Measurements from ENCODE around the gene CHRM4. TPM values are rescaled to one million over a fixed set of nuclear protein-coding genes. Genes with fewer than 3 reads are reported as not detected.

CHRM4 gene
- total RNA-seq, 1 donor from 2014 or later = 0.37 TPM

DNA sequence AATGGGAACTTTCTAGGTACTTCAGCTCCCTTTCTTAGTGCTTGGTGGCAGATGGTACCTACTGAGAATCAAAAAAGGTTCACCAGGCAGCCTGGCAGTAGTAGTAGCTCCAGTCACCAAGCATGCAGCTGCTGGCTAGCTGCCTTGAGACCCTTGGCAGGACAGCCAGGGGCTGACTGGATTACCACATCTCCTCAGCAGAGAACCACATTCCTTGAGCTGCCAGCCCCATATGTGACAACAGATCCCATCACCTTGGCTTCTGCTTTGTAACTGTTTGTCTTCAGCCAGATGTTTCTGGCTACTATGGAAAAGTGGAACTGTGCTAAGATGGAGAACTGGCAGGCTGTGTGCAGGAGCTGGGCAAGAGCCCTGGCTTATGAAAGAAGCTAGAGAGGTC lies 39.6 kb upstream of the CHRM4 start:
- Mint-ChIP-seq H3K4me3 (no peak overlapping the region), H3K36me3 (ENCODE audit: low read depth) (peaks cover 13% of the 10 kb centered on the region), H3K9me3 (no peaks in the 10 kb centered on the region), H3K27me3 (ENCODE audit: low read depth) (no peaks in the 10 kb centered on the region), H3K4me1 (peaks cover 2% of the 10 kb centered on the region), H3K27ac (ENCODE audit: unreplicated experiment) (no peak overlapping the region)
- TF ChIP-seq, protein P1, sequence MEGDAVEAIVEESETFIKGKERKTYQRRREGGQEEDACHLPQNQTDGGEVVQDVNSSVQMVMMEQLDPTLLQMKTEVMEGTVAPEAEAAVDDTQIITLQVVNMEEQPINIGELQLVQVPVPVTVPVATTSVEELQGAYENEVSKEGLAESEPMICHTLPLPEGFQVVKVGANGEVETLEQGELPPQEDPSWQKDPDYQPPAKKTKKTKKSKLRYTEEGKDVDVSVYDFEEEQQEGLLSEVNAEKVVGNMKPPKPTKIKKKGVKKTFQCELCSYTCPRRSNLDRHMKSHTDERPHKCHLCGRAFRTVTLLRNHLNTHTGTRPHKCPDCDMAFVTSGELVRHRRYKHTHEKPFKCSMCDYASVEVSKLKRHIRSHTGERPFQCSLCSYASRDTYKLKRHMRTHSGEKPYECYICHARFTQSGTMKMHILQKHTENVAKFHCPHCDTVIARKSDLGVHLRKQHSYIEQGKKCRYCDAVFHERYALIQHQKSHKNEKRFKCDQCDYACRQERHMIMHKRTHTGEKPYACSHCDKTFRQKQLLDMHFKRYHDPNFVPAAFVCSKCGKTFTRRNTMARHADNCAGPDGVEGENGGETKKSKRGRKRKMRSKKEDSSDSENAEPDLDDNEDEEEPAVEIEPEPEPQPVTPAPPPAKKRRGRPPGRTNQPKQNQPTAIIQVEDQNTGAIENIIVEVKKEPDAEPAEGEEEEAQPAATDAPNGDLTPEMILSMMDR (conservative IDR thresholded peaks at IDR 0.05) = no peak
- no peak for DNase-seq (ENCODE audit: low read depth, low spot score)

DNA sequence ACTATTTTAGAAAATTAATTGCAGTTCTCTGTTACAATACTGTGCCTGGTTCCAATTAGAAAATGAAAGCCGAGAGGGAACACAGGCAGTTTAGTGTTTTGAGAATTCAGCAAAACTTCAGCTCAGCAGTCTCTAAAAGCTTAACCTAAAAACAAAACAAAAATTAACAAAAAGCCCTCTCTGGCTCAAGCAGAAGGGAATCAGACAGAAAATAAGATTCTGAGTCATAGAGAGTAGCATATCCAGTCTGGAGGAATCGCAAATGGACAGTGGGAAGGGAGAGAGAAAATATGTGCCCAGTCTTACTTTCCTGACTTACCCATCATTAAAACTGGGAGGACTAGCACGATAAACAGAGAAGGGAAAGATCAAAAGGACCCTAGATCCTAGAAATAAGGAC lies 38.1 kb upstream of the CHRM4 start:
- H3K4me3 Mint-ChIP-seq = no peak overlapping the region
- TF ChIP-seq, protein P1 (conservative IDR thresholded peaks at IDR 0.05) = no peak
- no peaks in the 10 kb centered on the region for H3K9me3 Mint-ChIP-seq
- peaks cover 13% of the 10 kb centered on the region for H3K36me3 Mint-ChIP-seq (ENCODE audit: low read depth)
- no peak overlapping the region for H3K27ac Mint-ChIP-seq (ENCODE audit: unreplicated experiment)
- no peak for DNase-seq (ENCODE audit: low read depth, low spot score)
- no peaks in the 10 kb centered on the region for H3K4me1 Mint-ChIP-seq
- H3K27me3 Mint-ChIP-seq (ENCODE audit: low read depth) = no peaks in the 10 kb centered on the region

DNA sequence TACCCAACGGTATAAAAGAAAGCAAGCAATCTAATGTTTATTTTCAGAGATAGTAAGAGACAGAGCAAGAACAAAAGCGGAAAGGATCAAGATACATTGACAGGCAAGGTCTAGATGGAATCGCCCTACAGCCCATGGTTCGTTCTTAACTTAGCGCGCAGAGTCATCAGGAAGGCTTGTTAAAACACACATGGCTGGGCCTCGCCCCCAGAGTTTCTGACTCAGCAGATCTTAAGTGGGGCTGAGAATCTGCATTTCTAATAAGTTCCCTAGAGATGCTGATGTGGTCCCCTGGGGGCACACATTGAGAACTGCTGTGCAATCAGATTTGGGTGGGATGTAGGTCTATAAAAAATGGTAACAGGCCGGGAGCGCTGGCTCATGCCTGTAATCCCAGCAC lies 35.8 kb upstream of the CHRM4 start:
- TF ChIP-seq, protein P1 (conservative IDR thresholded peaks at IDR 0.05) = no peak
- Mint-ChIP-seq H3K4me1 (peaks cover 5% of the 10 kb centered on the region), H3K27me3 (ENCODE audit: low read depth) (no peaks in the 10 kb centered on the region), H3K9me3 (no peaks in the 10 kb centered on the region), H3K36me3 (ENCODE audit: low read depth) (peaks cover 12% of the 10 kb centered on the region), H3K4me3 (no peak overlapping the region), H3K27ac (ENCODE audit: unreplicated experiment) (no peak overlapping the region)
- DNase-seq (ENCODE audit: low read depth, low spot score) = no peak

DNA sequence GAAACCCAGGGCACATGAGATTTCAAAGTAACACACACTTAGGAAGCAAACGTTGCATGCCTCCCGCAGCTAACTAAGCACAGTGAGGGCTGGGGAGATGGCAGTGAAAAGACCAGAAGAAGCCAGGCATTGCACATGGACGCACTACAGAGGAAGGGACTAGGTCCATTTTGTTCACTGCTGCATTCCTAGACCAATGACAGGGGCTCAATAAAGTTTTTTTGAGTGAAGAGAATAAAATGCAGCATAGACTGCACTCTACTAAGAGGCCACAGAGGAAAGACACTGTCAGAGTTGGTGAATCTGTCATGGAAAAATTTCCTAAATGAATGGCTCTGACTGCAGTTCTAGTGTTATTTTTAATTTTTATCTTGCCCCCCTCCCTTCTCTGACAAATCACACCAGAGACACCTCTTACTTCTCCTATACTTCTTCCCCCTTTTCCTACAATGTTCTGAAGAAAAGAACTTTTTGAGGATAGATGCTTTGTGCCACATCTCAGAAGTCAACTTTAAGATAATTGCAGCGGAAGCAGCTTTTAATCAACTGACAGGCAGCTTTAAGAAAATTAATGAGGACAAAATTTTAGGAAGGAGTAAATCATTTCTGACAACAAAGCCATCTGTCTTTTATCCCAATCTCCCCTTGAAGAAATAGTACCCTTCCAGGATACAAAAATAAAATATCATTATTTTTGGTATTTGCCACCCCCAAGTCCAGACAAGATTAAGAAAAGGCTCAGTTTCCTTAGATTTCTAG lies 34.8 kb upstream of the CHRM4 start:
- Mint-ChIP-seq H3K27ac (ENCODE audit: unreplicated experiment) (peak overlapping the region; percentile 83), H3K27me3 (ENCODE audit: low read depth) (no peaks in the 10 kb centered on the region), H3K4me1 (peaks cover 5% of the 10 kb centered on the region), H3K9me3 (no peaks in the 10 kb centered on the region), H3K4me3 (no peak overlapping the region), H3K36me3 (ENCODE audit: low read depth) (peaks cover 13% of the 10 kb centered on the region)
- no peak for DNase-seq (ENCODE audit: low read depth, low spot score)
- TF ChIP-seq, protein P1 (conservative IDR thresholded peaks at IDR 0.05) = no peak

DNA sequence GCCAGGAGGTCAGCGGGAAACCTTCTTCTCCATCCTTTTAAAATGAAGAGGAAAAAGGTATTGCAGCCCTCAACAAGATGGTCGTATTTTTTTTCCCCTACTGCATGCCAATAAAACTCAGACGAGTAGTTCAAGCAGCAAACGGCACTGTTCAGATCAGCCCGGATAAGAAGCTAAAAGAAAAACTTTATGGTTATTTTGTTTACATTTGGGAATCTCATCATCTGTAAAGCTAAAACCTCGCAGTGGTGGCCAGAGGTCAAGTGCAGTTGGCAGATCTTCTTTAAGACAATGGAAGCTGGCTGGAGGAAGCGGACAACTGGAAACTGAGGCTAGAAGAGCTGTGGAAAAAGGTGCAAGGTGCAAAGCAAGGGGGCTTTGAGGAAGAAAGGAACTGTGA lies 31.0 kb upstream of the CHRM4 start:
- no peak for DNase-seq (ENCODE audit: low read depth, low spot score)
- Mint-ChIP-seq H3K4me3 (no peak overlapping the region), H3K9me3 (no peaks in the 10 kb centered on the region), H3K36me3 (ENCODE audit: low read depth) (peaks cover 10% of the 10 kb centered on the region), H3K4me1 (peaks cover 16% of the 10 kb centered on the region), H3K27ac (ENCODE audit: unreplicated experiment) (peak overlapping the region; percentile 79), H3K27me3 (ENCODE audit: low read depth) (no peaks in the 10 kb centered on the region)
- TF ChIP-seq, protein P1 (conservative IDR thresholded peaks at IDR 0.05) = no peak
